ENCODE data around the gene SLC7A8.

GRCh38 chr14:23181453-23181852, 2.0 kb downstream of the SLC7A8 start:
- TF ChIP-seq FOXK2 (IDR thresholded peaks at IDR 0.05), result no peak
- TF ChIP-seq FOXA1 (IDR thresholded peaks at IDR 0.05), result no peak
- no peak for TF ChIP-seq PKNOX1 (IDR thresholded peaks at IDR 0.05)
- no peak for TF ChIP-seq L3MBTL2 (conservative IDR thresholded peaks at IDR 0.05)

Data from HEK293T (cell line).